Neural cell (in vitro differentiated cells): Measurements from ENCODE around the gene ADAD1. TPM values are rescaled to one million over a fixed set of nuclear protein-coding genes. Genes with fewer than 3 reads are reported as not detected.

ENCODE experiments used
- H2AFZ ChIP-seq: fragments of 200-600, 300-800 bp; sonication (generic), shearing (Covaris generic); 2 replicates; pipeline ENCODE4 v1.6.0; 2014; ENCODE audit warnings: low read depth, mild to moderate bottlenecking, antibody characterized with exemption, low read length, moderate library complexity
- H3F3A ChIP-seq: fragments of 200-600 bp; shearing (Covaris generic); 2 replicates; pipeline ENCODE4 v1.6.1; 2016; ENCODE audit warnings: mild to moderate bottlenecking, moderate library complexity, mixed read lengths, antibody characterized with exemption, low read length; ENCODE audit not compliant: insufficient read depth, poor library complexity, severe bottlenecking
- H3K27ac ChIP-seq: fragments of 200-600, 300-800 bp; sonication (generic), shearing (Covaris generic); 2 replicates; pipeline ENCODE4 v1.5.1; 2014; ENCODE audit warnings: mild to moderate bottlenecking, low read length, moderate library complexity
- H3K27me3 ChIP-seq: fragments of 300-800, 200-600 bp; sonication (generic), shearing (Covaris generic); 2 replicates; pipeline ENCODE4 v1.6.0; 2014; ENCODE audit warnings: mild to moderate bottlenecking, low read depth, low read length, moderate library complexity; ENCODE audit not compliant: insufficient read depth
- H3K36me3 ChIP-seq: fragments of 300-800, 200-600 bp; sonication (generic), shearing (Covaris generic); 2 replicates; pipeline ENCODE4 v1.5.1; 2014; ENCODE audit warnings: mild to moderate bottlenecking, antibody characterized with exemption, low read length, moderate library complexity; ENCODE audit not compliant: insufficient read depth
- H3K4me2 ChIP-seq: fragments of 300-800, 200-600 bp; sonication (generic), shearing (Covaris generic); 2 replicates; pipeline ENCODE4 v1.6.0; 2014; ENCODE audit warnings: mild to moderate bottlenecking, low read length
- H3K4me3 ChIP-seq: fragments of 300-800, 200-600 bp; sonication (generic), shearing (Covaris generic); 2 replicates; pipeline ENCODE4 v1.5.1; 2014; ENCODE audit warnings: mild to moderate bottlenecking, low read length, moderate library complexity
- H3K79me2 ChIP-seq: fragments of 200-600 bp; shearing (Covaris generic); replicated peaks from 2 replicates; pipeline ENCODE4 v1.6.0; 2014; ENCODE audit warnings: mild to moderate bottlenecking, low read length, moderate library complexity; ENCODE audit not compliant: insufficient read depth
- H3K9ac ChIP-seq: fragments of 300-800, 200-600 bp; sonication (generic), shearing (Covaris generic); 2 replicates; pipeline ENCODE4 v1.6.1; 2016; ENCODE audit warnings: mild to moderate bottlenecking, low read length, mixed read lengths
- H3K9me2 ChIP-seq: fragments of 200-600 bp; shearing (Covaris generic); 2 replicates; pipeline ENCODE4 v1.6.1; 2016; ENCODE audit warnings: mild to moderate bottlenecking, low read length, mixed read lengths; ENCODE audit not compliant: insufficient read depth
- H3K9me3 ChIP-seq: fragments of 200-600, 300-800 bp; sonication (generic), shearing (Covaris generic); 2 replicates; pipeline ENCODE4 v1.6.1; 2016; ENCODE audit warnings: mild to moderate bottlenecking, mixed run types, low read length, moderate library complexity, mixed read lengths
- H4K20me1 ChIP-seq: fragments of 200-600 bp; shearing (Covaris generic); 2 replicates; pipeline ENCODE4 v1.6.1; 2016; ENCODE audit warnings: mild to moderate bottlenecking, mixed run types; ENCODE audit not compliant: insufficient read depth
- CTCF ChIP-seq: fragments of 450-650 bp; IDR thresholded peaks from 2 replicates; pipeline ENCODE4 v1.5.1; 2014; ENCODE audit warnings: antibody characterized with exemption, mild to moderate bottlenecking, moderate library complexity; ENCODE audit not compliant: poor library complexity, severe bottlenecking
- EP300 ChIP-seq: fragments of 450-650 bp; conservative IDR thresholded peaks from 2 replicates; pipeline ENCODE4 v1.6.1; 2014; ENCODE audit warnings: antibody characterized with exemption, mild to moderate bottlenecking, moderate library complexity; ENCODE audit not compliant: poor library complexity, severe bottlenecking
- EZH2 ChIP-seq: fragments of 200-600, 300-800 bp; shearing (Covaris generic), sonication (generic); IDR thresholded peaks from 2 replicates; pipeline ENCODE4 v1.6.1; 2014; ENCODE audit warnings: antibody characterized with exemption, low read length, borderline replicate concordance, mild to moderate bottlenecking; ENCODE audit not compliant: insufficient read depth, poor library complexity, severe bottlenecking
- MXI1 ChIP-seq: fragments of 450-650 bp; conservative IDR thresholded peaks from 2 replicates; pipeline ENCODE4 v1.6.1; 2014; ENCODE audit warnings: antibody characterized with exemption, mild to moderate bottlenecking; ENCODE audit not compliant: poor library complexity, severe bottlenecking
- POLR2AphosphoS5 ChIP-seq: IDR thresholded peaks from 2 replicates; pipeline ENCODE4 v1.6.1; 2012
- RAD21 ChIP-seq: fragments of 450-650 bp; conservative IDR thresholded peaks from 2 replicates; pipeline ENCODE4 v1.6.1; 2014; ENCODE audit warnings: antibody characterized with exemption, mild to moderate bottlenecking, moderate library complexity
- REST ChIP-seq: IDR thresholded peaks from 2 replicates; pipeline ENCODE4 v1.6.1; 2012; ENCODE audit warnings: borderline replicate concordance
- SMC3 ChIP-seq: fragments of 450-650 bp; conservative IDR thresholded peaks from 2 replicates; pipeline ENCODE4 v1.6.1; 2014; ENCODE audit warnings: antibody characterized with exemption, mild to moderate bottlenecking, moderate library complexity; ENCODE audit not compliant: poor library complexity
- TAF1 ChIP-seq: IDR thresholded peaks from 2 replicates; pipeline ENCODE4 v1.6.1; 2012; ENCODE audit warnings: low read depth
- polyA plus RNA-seq: library from polyadenylated mRNA; depleted of rRNA; stranded (reverse); fragments of >200 nt; gene quantifications from 2 replicates; pipeline ENCODE4 v1.2.3, GENCODE V29; 2014

Gene ADAD1
- polyA plus RNA-seq, 1 donor from 2014 or later, result not detected

- no peak overlapping the region for H3K4me3 ChIP-seq
Measured at GRCh38 chr4:122469457-122469856, 90.6 kb downstream of the ADAD1 start.

GRCh38 chr4:122475233-122475632 is 96.4 kb downstream of the ADAD1 start:
- H3K27ac ChIP-seq, result no peak overlapping the region
- H3K79me2 ChIP-seq, result no peaks in the 10 kb centered on the region
- H3K27me3 ChIP-seq, result no peaks in the 10 kb centered on the region
- no peak overlapping the region for H2AFZ ChIP-seq
- H3K9ac ChIP-seq, result no peak overlapping the region
- no peaks in the 10 kb centered on the region for H4K20me1 ChIP-seq
- TF ChIP-seq EZH2 (no peak), POLR2AphosphoS5 (no peak), MXI1 (no peak), CTCF (no peak), REST (no peak)
- H3K36me3 ChIP-seq, result no peaks in the 10 kb centered on the region
- H3K9me3 ChIP-seq, result no peaks in the 10 kb centered on the region
- H3K9me2 ChIP-seq, result no peaks in the 10 kb centered on the region
- H3K4me3 ChIP-seq, result no peak overlapping the region
- no peaks in the 10 kb centered on the region for H3F3A ChIP-seq
- H3K4me2 ChIP-seq, result no peak overlapping the region

More at GRCh38 chr4:122469457-122469856, 90.6 kb downstream of the ADAD1 start:
- H3K27me3 ChIP-seq, result no peaks in the 10 kb centered on the region
- no peaks in the 10 kb centered on the region for H3K9me3 ChIP-seq
- no peaks in the 10 kb centered on the region for H3K9me2 ChIP-seq
- no peak overlapping the region for H3K4me2 ChIP-seq
- no peaks in the 10 kb centered on the region for H3F3A ChIP-seq
- TF ChIP-seq TAF1 (no peak), POLR2AphosphoS5 (no peak), EZH2 (no peak), SMC3 (no peak), EP300 (no peak), RAD21 (no peak), REST (no peak), CTCF (no peak), MXI1 (no peak)
- no peaks in the 10 kb centered on the region for H3K36me3 ChIP-seq
- H3K9ac ChIP-seq, result no peak overlapping the region
- H3K27ac ChIP-seq, result no peak overlapping the region
- H4K20me1 ChIP-seq, result no peaks in the 10 kb centered on the region
- no peaks in the 10 kb centered on the region for H3K79me2 ChIP-seq
- no peak overlapping the region for H2AFZ ChIP-seq
